ENCODE results near the gene FAM168B.

GRCh38 chr2:131027566-131028528 lies 65.4 kb downstream of the FAM168B start:
- TF ChIP-seq, protein P1, sequence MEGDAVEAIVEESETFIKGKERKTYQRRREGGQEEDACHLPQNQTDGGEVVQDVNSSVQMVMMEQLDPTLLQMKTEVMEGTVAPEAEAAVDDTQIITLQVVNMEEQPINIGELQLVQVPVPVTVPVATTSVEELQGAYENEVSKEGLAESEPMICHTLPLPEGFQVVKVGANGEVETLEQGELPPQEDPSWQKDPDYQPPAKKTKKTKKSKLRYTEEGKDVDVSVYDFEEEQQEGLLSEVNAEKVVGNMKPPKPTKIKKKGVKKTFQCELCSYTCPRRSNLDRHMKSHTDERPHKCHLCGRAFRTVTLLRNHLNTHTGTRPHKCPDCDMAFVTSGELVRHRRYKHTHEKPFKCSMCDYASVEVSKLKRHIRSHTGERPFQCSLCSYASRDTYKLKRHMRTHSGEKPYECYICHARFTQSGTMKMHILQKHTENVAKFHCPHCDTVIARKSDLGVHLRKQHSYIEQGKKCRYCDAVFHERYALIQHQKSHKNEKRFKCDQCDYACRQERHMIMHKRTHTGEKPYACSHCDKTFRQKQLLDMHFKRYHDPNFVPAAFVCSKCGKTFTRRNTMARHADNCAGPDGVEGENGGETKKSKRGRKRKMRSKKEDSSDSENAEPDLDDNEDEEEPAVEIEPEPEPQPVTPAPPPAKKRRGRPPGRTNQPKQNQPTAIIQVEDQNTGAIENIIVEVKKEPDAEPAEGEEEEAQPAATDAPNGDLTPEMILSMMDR (IDR thresholded peaks at IDR 0.05; ENCODE audit: low read length): no peak
- TF ChIP-seq EZH2 (IDR thresholded peaks at IDR 0.05; ENCODE audit: borderline replicate concordance, low read length): no peak
